ENCODE results near the gene ZNF282.

The ZNF282 gene

GRCh38 chr7:149217570-149217969, 22.2 kb downstream of the ZNF282 start:
- TF ChIP-seq CTCF (IDR thresholded peaks at IDR 0.05; ENCODE audit: low read depth, low read length) = no peak
- no peak overlapping the region for H3K4me3 ChIP-seq (ENCODE audit: low read depth, low read length)

GRCh38 chr7:149218469-149219420, 23.4 kb downstream of the ZNF282 start:
- TF ChIP-seq CTCF (IDR thresholded peaks at IDR 0.05; ENCODE audit: low read depth, low read length) = no peak
- H3K4me3 ChIP-seq (ENCODE audit: low read depth, low read length) = no peak overlapping the region

GRCh38 chr7:149220534-149220933, 25.2 kb downstream of the ZNF282 start:
- H3K4me3 ChIP-seq (ENCODE audit: low read depth, low read length) = no peak overlapping the region
- TF ChIP-seq CTCF (IDR thresholded peaks at IDR 0.05; ENCODE audit: low read depth, low read length) = no peak

GRCh38 chr7:149223176-149223575, 27.8 kb downstream of the ZNF282 start:
- no peak overlapping the region for H3K4me3 ChIP-seq (ENCODE audit: low read depth, low read length)
- no peak for TF ChIP-seq CTCF (IDR thresholded peaks at IDR 0.05; ENCODE audit: low read depth, low read length)

- H3K4me3 ChIP-seq (ENCODE audit: low read depth, low read length) = no peak overlapping the region
- no peak for TF ChIP-seq CTCF (IDR thresholded peaks at IDR 0.05; ENCODE audit: low read depth, low read length)
Observed at GRCh38 chr7:149223761-149224160, 28.4 kb downstream of the ZNF282 start.

- TF ChIP-seq CTCF (IDR thresholded peaks at IDR 0.05; ENCODE audit: low read depth, low read length) = no peak
- H3K4me3 ChIP-seq (ENCODE audit: low read depth, low read length) = no peak overlapping the region
Observed at GRCh38 chr7:149224352-149224751, 29.0 kb downstream of the ZNF282 start.

GRCh38 chr7:149225106-149225505, 29.8 kb downstream of the ZNF282 start:
- TF ChIP-seq CTCF (IDR thresholded peaks at IDR 0.05; ENCODE audit: low read depth, low read length) = no peak
- no peak overlapping the region for H3K4me3 ChIP-seq (ENCODE audit: low read depth, low read length)
